SU-DHL-6 (cell line): ENCODE results near the gene CPVL.

Source experiments
- H2AFZ ChIP-seq: fragments of 200-600 bp; sonication (generic); 2 replicates; pipeline ENCODE4 v1.6.1; 2014; ENCODE audit warnings: low read depth, mild to moderate bottlenecking, moderate library complexity, mixed read lengths, antibody characterized with exemption, low read length; ENCODE audit not compliant: severe bottlenecking
- H3F3A ChIP-seq: fragments of 200-600 bp; shearing (Covaris generic); 2 replicates; pipeline ENCODE4 v1.6.0; 2016; ENCODE audit warnings: antibody characterized with exemption, mild to moderate bottlenecking; ENCODE audit not compliant: insufficient read depth
- H3K27ac ChIP-seq: fragments of 200-600 bp; sonication (generic); 2 replicates; pipeline ENCODE4 v1.5.1; 2016; ENCODE audit warnings: low read depth, mild to moderate bottlenecking, low read length, moderate library complexity, mixed read lengths
- H3K27me3 ChIP-seq: fragments of 200-600 bp; sonication (generic), shearing (Covaris generic); 2 replicates; pipeline ENCODE4 v1.6.0; 2014; ENCODE audit warnings: mild to moderate bottlenecking, low read length
- H3K36me3 ChIP-seq: fragments of 200-600 bp; sonication (generic); 2 replicates; pipeline ENCODE4 v1.6.1; 2014; ENCODE audit warnings: mild to moderate bottlenecking, low read length, mixed read lengths
- H3K4me2 ChIP-seq: fragments of 300-600, 200-600 bp; shearing (Covaris generic), sonication (generic); 2 replicates; pipeline ENCODE4 v1.6.0; 2014; ENCODE audit warnings: low read length, low read depth, mild to moderate bottlenecking; ENCODE audit not compliant: poor library complexity, severe bottlenecking
- H3K4me3 ChIP-seq: fragments of 200-600 bp; sonication (generic); 2 replicates; pipeline ENCODE4 v1.5.1; 2014; ENCODE audit warnings: antibody characterized with exemption, low read length, mild to moderate bottlenecking, mixed read lengths; ENCODE audit not compliant: insufficient read depth, poor library complexity, severe bottlenecking
- H3K79me2 ChIP-seq: fragments of 200-600 bp; sonication (generic); 2 replicates; pipeline ENCODE4 v1.6.1; 2014; ENCODE audit warnings: mild to moderate bottlenecking, low read length, moderate library complexity; ENCODE audit not compliant: insufficient read depth
- H3K9ac ChIP-seq: fragments of 200-600 bp; sonication (generic); 2 replicates; pipeline ENCODE4 v1.7.0; 2014; ENCODE audit warnings: mild to moderate bottlenecking, low read length
- H3K9me2 ChIP-seq: fragments of 200-600 bp; sonication (generic); replicated peaks from 2 replicates; pipeline ENCODE4 v1.6.1; 2014; ENCODE audit warnings: low read length; ENCODE audit not compliant: insufficient read depth
- H3K9me3 ChIP-seq: fragments of 200-600 bp; sonication (generic); 2 replicates; pipeline ENCODE4 v1.6.1; 2014; ENCODE audit warnings: low read length, mixed read lengths; ENCODE audit not compliant: insufficient read depth
- H4K20me1 ChIP-seq: fragments of 200-600 bp; sonication (generic); 2 replicates; pipeline ENCODE4 v1.6.1; 2014; ENCODE audit warnings: low read depth, mild to moderate bottlenecking, antibody characterized with exemption, low read length, moderate library complexity, mixed read lengths
- CTCF ChIP-seq: fragments of 200-600 bp; sonication (generic); IDR thresholded peaks from one replicate; pipeline ENCODE4 v1.5.1; 2017; ENCODE audit warnings: antibody characterized with exemption, mild to moderate bottlenecking, low read length, moderate library complexity; ENCODE audit not compliant: insufficient read depth, poor library complexity, severe bottlenecking
- EZH2phosphoT487 ChIP-seq: fragments of 200-600 bp; sonication (generic), shearing (Covaris generic); conservative IDR thresholded peaks from 2 replicates; pipeline ENCODE4 v1.6.1; 2018; ENCODE audit warnings: mild to moderate bottlenecking, antibody characterized with exemption, low read length, moderate library complexity, mixed read lengths

The CPVL gene

GRCh38 chr7:29143751-29144150 is 2.6 kb downstream of the CPVL start:
- H3K27ac ChIP-seq = no peak overlapping the region
- no peaks in the 10 kb centered on the region for H3K36me3 ChIP-seq
- no peaks in the 10 kb centered on the region for H3K27me3 ChIP-seq
- no peaks in the 10 kb centered on the region for H3K9me2 ChIP-seq
- H3K4me2 ChIP-seq = no peak overlapping the region
- H3K79me2 ChIP-seq = no peaks in the 10 kb centered on the region
- no peak overlapping the region for H3K4me3 ChIP-seq
- H2AFZ ChIP-seq = no peak overlapping the region
- TF ChIP-seq EZH2phosphoT487 = no peak
- TF ChIP-seq CTCF = no peak
- no peaks in the 10 kb centered on the region for H3F3A ChIP-seq
- no peak overlapping the region for H3K9ac ChIP-seq
- H4K20me1 ChIP-seq = no peaks in the 10 kb centered on the region
- no peaks in the 10 kb centered on the region for H3K9me3 ChIP-seq

GRCh38 chr7:29142021-29142727 is 4.2 kb downstream of the CPVL start:
- Histone ChIP-seq H2AFZ (no peak overlapping the region), H3K9me2 (no peaks in the 10 kb centered on the region), H3K27ac (no peak overlapping the region), H3K4me3 (no peak overlapping the region), H3F3A (no peaks in the 10 kb centered on the region), H3K27me3 (no peaks in the 10 kb centered on the region), H3K9ac (no peak overlapping the region), H4K20me1 (no peaks in the 10 kb centered on the region), H3K4me2 (no peak overlapping the region), H3K36me3 (no peaks in the 10 kb centered on the region), H3K79me2 (no peaks in the 10 kb centered on the region), H3K9me3 (no peaks in the 10 kb centered on the region)
- TF ChIP-seq EZH2phosphoT487 = no peak
- TF ChIP-seq CTCF = no peak

GRCh38 chr7:29140873-29141468 is 5.4 kb downstream of the CPVL start:
- Histone ChIP-seq H3K9me2 (no peaks in the 10 kb centered on the region), H3F3A (no peaks in the 10 kb centered on the region), H3K36me3 (no peaks in the 10 kb centered on the region), H3K27me3 (no peaks in the 10 kb centered on the region), H3K9me3 (no peaks in the 10 kb centered on the region), H3K27ac (no peak overlapping the region), H4K20me1 (no peaks in the 10 kb centered on the region), H2AFZ (no peak overlapping the region), H3K9ac (no peak overlapping the region), H3K79me2 (no peaks in the 10 kb centered on the region), H3K4me3 (no peak overlapping the region), H3K4me2 (no peak overlapping the region)
- TF ChIP-seq EZH2phosphoT487 (no peak), CTCF (no peak)
